GM19452 (cell line): ENCODE measurements around the gene AKNA.

Source experiments
- ATAC-seq: cut with Tn5 transposase; IDR thresholded peaks from one replicate; pipeline ENCODE4 v1.9.1; 2021; ENCODE audit not compliant: unreplicated experiment

The AKNA gene

GRCh38 chr9:114397219-114397847 lies 9.6 kb upstream of the AKNA start:
- no peak for ATAC-seq

GRCh38 chr9:114396558-114397218 lies 8.9 kb upstream of the AKNA start:
- no peak for ATAC-seq

DNA sequence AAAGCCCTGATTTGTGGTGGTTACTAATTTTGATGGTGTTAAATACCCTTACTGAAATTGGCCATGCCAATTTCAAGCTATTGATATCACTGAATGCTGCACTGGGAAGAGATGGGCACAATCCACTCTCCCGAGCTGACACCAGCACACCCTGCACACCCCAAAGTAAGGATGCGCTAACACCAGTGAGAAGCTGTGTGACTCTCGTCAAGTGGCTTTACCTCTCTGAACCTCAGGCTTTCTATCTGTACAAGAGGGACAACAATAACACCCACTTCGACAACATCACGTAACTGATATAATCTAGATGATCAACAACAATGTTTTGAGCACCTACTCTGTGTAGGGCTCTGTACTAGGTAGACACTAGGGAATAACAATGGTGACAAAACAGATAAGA lies 8.0 kb upstream of the AKNA start:
- no peak for ATAC-seq

DNA sequence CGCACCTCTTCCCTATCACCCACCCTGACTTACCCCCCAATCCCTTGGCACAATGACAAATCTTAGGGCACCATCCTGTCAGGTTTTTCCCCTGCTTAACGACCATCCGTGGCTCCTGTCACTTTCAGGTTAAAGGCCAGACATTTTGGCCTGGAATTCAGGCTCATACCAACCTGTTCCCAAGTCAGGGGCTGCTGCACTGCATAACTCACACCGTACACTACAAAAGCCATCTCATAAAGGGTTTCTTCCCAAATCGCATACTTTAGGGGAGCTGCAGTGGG lies 7.5 kb upstream of the AKNA start:
- no peak for ATAC-seq

GRCh38 chr9:114394523-114395333 lies 6.9 kb upstream of the AKNA start:
- no peak for ATAC-seq

DNA sequence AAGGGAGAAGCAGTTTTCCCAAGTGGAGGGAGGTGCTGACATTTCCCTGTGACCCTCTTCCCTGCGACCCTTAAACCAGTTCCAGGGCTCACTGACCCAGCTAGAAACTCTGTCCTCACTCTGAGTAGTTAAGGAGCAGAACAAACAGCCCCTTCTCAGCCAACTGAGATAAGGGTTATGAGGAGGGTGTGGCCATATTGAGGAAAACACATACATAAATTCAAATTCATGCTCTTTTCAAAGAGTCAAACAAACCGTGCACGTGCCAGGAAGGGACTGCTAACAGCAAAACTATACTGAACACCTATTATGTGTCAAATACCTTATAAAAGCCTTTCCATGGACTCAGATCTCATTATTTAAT lies 4.9 kb upstream of the AKNA start:
- ATAC-seq = no peak

- ATAC-seq = no peak
These were observed 3.2 kb upstream of the AKNA start for GRCh38 chr9:114390952-114391351.

- ATAC-seq = no peak
These were observed 2.0 kb upstream of the AKNA start for GRCh38 chr9:114389612-114390368.

DNA sequence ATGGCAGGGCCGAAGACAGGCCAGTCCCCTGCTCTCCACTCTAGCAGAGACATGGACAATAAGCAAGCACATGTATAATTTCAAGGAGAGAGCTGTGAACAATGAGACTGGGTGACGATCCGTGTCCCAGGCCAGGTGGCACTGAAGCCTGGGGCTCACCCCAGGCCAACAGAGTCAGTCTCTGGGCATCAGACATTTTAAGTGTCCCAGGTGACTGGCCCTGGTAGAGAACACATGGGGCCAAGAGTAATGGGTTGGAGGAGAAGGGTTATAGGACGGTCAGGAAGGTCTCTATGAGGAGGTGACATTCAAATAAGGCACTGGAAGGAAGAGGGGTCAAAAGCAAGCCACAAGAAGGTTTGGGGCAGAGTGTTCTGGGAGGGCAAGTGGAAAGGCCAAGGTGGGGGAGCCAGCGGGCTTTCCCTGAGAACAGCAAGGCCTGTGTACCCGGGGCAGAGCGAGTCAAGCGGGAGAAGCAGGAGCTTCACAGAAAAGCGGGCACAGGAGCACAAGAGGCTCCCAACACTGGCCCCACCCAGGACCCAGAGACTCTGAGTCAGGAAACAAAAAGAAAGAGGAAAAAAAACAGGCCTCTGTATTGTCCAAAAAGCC lies 1.1 kb upstream of the AKNA start:
- no peak for ATAC-seq

- no peak for ATAC-seq
These were observed 538 bp upstream of the AKNA start for GRCh38 chr9:114388357-114388682.

DNA sequence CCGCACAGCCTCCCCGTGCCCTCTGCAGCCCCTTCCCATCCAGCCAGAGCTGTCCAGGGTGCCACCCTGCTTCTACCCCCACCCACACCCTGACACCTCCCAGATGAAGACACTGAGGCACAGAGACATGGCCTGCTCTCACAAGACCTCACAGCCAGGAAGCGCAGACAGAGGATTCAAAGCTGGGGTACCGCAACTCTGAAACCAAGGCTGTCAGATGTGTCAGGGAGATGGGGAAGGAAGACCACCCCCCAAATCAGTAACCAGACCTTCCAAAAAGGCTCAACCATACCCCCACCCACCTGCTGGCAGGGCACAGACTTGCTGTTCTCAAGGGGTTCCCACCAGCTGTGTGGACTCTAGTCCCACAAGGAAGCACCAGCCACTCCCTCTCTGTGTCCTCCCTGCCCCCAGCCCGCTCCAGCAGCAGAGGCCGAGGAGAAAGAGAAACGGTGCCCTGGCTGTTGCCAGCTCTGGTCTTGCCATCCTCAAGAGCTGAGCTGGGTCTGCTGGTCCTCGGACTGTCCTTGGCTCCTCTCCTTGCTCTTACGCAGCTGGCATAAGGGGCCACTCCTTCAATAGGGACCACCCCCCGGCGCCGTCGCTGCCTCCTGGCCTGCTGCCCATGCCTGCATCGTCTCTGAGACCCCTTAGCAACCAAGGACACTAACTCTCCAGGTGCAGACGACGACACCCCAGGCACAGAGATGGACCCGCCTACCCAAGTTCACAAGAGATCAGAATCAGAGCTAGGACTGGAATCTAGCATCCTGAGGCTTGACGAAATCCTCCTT lies 699 bp downstream of the AKNA start:
- no peak for ATAC-seq

DNA sequence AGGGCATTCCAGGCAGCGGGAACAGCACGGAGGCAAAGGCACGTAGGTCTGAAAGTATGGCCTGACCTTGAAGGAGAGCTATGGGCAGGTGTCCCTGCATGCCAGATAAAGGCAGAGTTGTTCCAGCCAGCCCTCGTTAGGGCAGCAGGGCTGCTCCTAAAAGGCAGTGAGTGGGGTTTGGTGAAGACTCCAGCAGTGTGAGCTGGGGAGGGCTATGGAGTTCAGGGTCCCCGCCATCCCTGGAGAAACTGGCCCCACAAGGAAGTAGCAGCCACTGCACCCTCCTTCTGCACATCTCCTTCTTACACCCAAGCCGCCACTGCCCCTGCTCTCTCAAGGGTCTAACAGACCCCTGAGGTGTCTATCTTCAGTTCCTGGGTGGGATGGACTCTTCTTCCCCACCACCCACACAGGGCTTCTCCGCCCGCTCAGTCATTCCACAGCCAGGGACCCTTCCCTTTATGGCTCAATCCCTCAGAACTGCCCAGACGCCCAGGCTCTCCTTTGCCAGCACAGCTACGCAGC lies 1.4 kb downstream of the AKNA start:
- ATAC-seq = no peak

- ATAC-seq = peak; percentile 82
These were observed 2.2 kb downstream of the AKNA start for GRCh38 chr9:114385397-114386181.

GRCh38 chr9:114384836-114385396 lies 2.9 kb downstream of the AKNA start:
- no peak for ATAC-seq

GRCh38 chr9:114384341-114384740 lies 3.4 kb downstream of the AKNA start:
- no peak for ATAC-seq

DNA sequence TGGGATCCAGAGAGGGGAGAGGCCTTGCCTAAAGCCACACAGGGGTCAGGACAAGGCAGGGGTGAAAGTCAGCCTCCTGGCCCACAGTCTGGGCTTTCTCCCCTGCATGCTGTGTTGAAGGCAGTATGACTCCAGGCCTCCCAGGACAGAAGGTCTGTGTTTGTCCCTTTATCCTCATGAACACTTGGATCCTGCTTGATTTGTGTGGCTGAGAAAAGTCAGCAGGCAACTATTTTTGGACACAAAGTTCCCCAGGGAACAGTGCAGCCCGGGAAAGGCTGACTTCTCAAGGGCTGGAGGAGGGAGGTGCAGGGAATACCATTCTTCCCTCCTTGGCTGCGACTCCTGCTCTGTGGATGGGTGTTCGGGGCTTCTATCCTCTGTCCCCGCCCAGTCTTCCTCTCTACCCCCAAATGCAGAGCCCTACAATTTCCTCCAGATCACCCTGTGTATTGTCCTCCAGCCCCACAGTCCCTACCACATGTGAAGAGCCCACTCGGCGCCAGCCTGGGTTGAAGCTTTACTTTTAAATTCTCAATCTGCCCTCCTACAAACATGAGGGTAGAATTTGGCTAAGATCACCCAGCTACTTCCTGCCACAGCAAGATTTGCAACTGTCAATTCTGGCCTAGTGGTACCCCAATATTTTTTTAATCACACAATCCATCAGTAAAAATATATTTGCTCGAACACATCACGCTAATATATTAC lies 4.1 kb downstream of the AKNA start:
- ATAC-seq = no peak

- peak; percentile 16 for ATAC-seq
These were observed 4.9 kb downstream of the AKNA start for GRCh38 chr9:114382699-114383520.

DNA sequence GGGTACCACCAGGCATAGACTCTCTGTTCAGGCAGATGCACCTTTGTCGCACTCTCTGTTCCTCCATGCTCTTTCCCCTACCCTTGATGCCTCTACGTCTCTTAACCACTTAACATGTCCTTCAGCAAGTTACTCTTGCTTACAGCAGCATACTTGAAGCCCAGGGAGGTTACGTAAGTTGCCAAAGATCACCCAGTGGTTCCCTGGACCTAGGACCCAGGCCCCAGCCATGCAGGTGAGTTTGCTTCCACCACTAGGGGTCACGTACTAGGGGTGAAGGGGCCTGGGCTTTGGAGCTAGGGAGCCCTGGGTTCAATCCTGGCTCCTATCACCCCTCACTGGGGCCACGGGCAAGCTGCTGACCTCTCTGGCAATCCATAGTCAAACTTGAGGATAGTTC lies 8.9 kb downstream of the AKNA start:
- no peak for ATAC-seq
